IMR-90 (cell line): ENCODE results near the gene ARFGAP3. TPM values are rescaled to one million over a fixed set of nuclear protein-coding genes. Genes with fewer than 3 reads are reported as not detected.

Source experiments
- ATAC-seq: fragments of 200-7000 bp; cut with Tn5 transposase; 2 replicates; pipeline ENCODE4 v1.9.1; 2020; ENCODE audit warnings: low read depth, mild to moderate bottlenecking, moderate library complexity
- BruUV-seq: library from RNA; stranded (reverse); fragments of 400-500 nt; replicated peaks from 2 replicates; lab custom pipeline; 2021; lab: Mats Ljungman, UMichigan
- CTCF ChIA-PET: fragments of 300-600 bp; formaldehyde crosslinking; extraction: SDS; loops from one replicate; lab custom pipeline; 2021; ENCODE audit warnings: antibody characterized with exemption; lab: Yijun Ruan, JAX
- POLR2A ChIA-PET: fragments of 300-600 bp; sonication (Branson Sonifier 250); formaldehyde crosslinking; loops from one replicate; lab custom pipeline; 2022; ENCODE audit warnings: antibody characterized with exemption; ENCODE audit not compliant: unreplicated experiment; lab: Charles Lee
- DNase-seq: peaks from one replicate; pipeline ENCODE4 v3.0.0; 2013
- H2AFZ ChIP-seq: replicated peaks from 2 replicates; pipeline ENCODE3; 2013; ENCODE audit warnings: low read length, mild to moderate bottlenecking; ENCODE audit not compliant: poor library complexity
- H2AK5ac ChIP-seq: 2 replicates; pipeline ENCODE4 v1.6.1; 2013; ENCODE audit warnings: low read depth, low read length, inconsistent platforms
- H2AK9ac ChIP-seq: replicated peaks from 2 replicates; pipeline ENCODE3; 2013; ENCODE audit warnings: mild to moderate bottlenecking, low read depth, low read length, moderate library complexity; ENCODE audit not compliant: poor library complexity
- H2BK120ac ChIP-seq: 2 replicates; pipeline ENCODE4 v1.6.1; 2013; ENCODE audit warnings: low read depth, low read length, inconsistent platforms
- H2BK15ac ChIP-seq: 3 replicates; pipeline ENCODE4 v1.6.1; 2013; ENCODE audit warnings: low read depth, low read length, inconsistent platforms
- H2BK20ac ChIP-seq: 2 replicates; pipeline ENCODE4 v1.6.1; 2013; ENCODE audit warnings: low read depth, mild to moderate bottlenecking, inconsistent platforms, low read length, moderate library complexity
- H2BK5ac ChIP-seq: 2 replicates; pipeline ENCODE4 v1.6.1; 2013; ENCODE audit warnings: mild to moderate bottlenecking, low read depth, low read length, inconsistent platforms; ENCODE audit not compliant: poor library complexity, severe bottlenecking
- H3K14ac ChIP-seq: replicated peaks from 2 replicates; pipeline ENCODE4 v1.6.1; 2013; ENCODE audit warnings: low read depth, low read length, inconsistent platforms
- H3K18ac ChIP-seq: 2 replicates; pipeline ENCODE4 v1.6.1; 2013; ENCODE audit warnings: low read depth, low read length, control low read depth
- H3K23ac ChIP-seq: 2 replicates; pipeline ENCODE4 v1.6.1; 2013; ENCODE audit warnings: low read depth, low read length, inconsistent platforms
- H3K27ac ChIP-seq: 2 replicates; pipeline ENCODE4 v1.5.1; 2013; ENCODE audit warnings: mild to moderate bottlenecking, control low read depth, low read length; ENCODE audit not compliant: insufficient read depth
- H3K27me3 ChIP-seq: 2 replicates; pipeline ENCODE4 v1.6.1; 2013; ENCODE audit warnings: low read length; ENCODE audit not compliant: control insufficient read depth, insufficient read depth
- H3K36me3 ChIP-seq: 2 replicates; pipeline ENCODE4 v1.6.1; 2013; ENCODE audit warnings: low read length, mixed read lengths; ENCODE audit not compliant: control insufficient read depth, insufficient read depth
- H3K4ac ChIP-seq: 2 replicates; pipeline ENCODE4 v1.6.1; 2013; ENCODE audit warnings: low read depth, low read length, inconsistent platforms
- H3K4me1 ChIP-seq: 2 replicates; pipeline ENCODE4 v1.6.1; 2013; ENCODE audit warnings: low read length, mixed read lengths; ENCODE audit not compliant: control insufficient read depth, insufficient read depth
- H3K4me2 ChIP-seq: 2 replicates; pipeline ENCODE4 v1.6.1; 2013; ENCODE audit warnings: low read depth, mild to moderate bottlenecking, control low read depth, low read length, moderate library complexity
- H3K4me3 ChIP-seq: 2 replicates; pipeline ENCODE4 v1.5.1; 2013; ENCODE audit warnings: low read depth, mild to moderate bottlenecking, control low read depth, low read length, moderate library complexity; ENCODE audit not compliant: insufficient read depth
- H3K56ac ChIP-seq: 2 replicates; pipeline ENCODE4 v1.6.1; 2013; ENCODE audit warnings: low read length, inconsistent platforms; ENCODE audit not compliant: insufficient read depth; ENCODE audit errors: extremely low read depth
- H3K79me1 ChIP-seq, 2 experiments: 2 replicates each; pipeline ENCODE4 v1.6.1; 2013; ENCODE audit warnings: low read length in 2 of 2, inconsistent platforms in 1 of 2, low read depth in 1 of 2
- H3K9ac ChIP-seq: 2 replicates; pipeline ENCODE4 v1.6.1; 2013; ENCODE audit warnings: low read depth, low read length, control low read depth
- H3K9me1 ChIP-seq: 2 replicates; pipeline ENCODE4 v1.6.1; 2013; ENCODE audit warnings: low read length, inconsistent platforms; ENCODE audit not compliant: insufficient read depth
- H3K9me3 ChIP-seq: 2 replicates; pipeline ENCODE4 v1.6.1; 2013; ENCODE audit warnings: low read length; ENCODE audit not compliant: control insufficient read depth, insufficient read depth
- H4K20me1 ChIP-seq: 2 replicates; pipeline ENCODE4 v1.6.1; 2013; ENCODE audit warnings: low read length, inconsistent platforms; ENCODE audit not compliant: insufficient read depth
- H4K5ac ChIP-seq: 2 replicates; pipeline ENCODE4 v1.6.1; 2013; ENCODE audit warnings: mild to moderate bottlenecking, low read depth, low read length, control low read depth
- H4K8ac ChIP-seq, 2 experiments: 2 replicates each; pipeline ENCODE4 v1.6.1; 2013; ENCODE audit warnings: low read depth in 2 of 2, low read length in 2 of 2, control low read depth in 1 of 2, inconsistent platforms in 1 of 2
- H4K91ac ChIP-seq: 2 replicates; pipeline ENCODE4 v1.6.1; 2013; ENCODE audit warnings: low read depth, low read length, inconsistent platforms; ENCODE audit not compliant: insufficient read depth
- FOS ChIP-seq: fragments of 150-350 bp; IDR thresholded peaks from 2 replicates; pipeline ENCODE4 v1.6.1; 2016; ENCODE audit warnings: low read depth, low read length
- MAZ ChIP-seq: IDR thresholded peaks from 2 replicates; pipeline ENCODE4 v1.6.1; 2012; ENCODE audit warnings: low read depth, mild to moderate bottlenecking, low read length, improper control_type of control experiment, moderate library complexity, borderline replicate concordance
- MXI1 ChIP-seq: IDR thresholded peaks from 2 replicates; pipeline ENCODE4 v1.6.1; 2012; ENCODE audit warnings: low read depth, mild to moderate bottlenecking, low read length, moderate library complexity, borderline replicate concordance
- NFE2L2 ChIP-seq: fragments of 150-350 bp; IDR thresholded peaks from 2 replicates; pipeline ENCODE4 v1.6.1; 2016; ENCODE audit warnings: low read depth, mild to moderate bottlenecking, low read length
- RCOR1 ChIP-seq: IDR thresholded peaks from 2 replicates; pipeline ENCODE4 v1.6.1; 2012; ENCODE audit warnings: mild to moderate bottlenecking, low read length, improper control_type of control experiment; ENCODE audit not compliant: insufficient replicate concordance
- RFX5 ChIP-seq: IDR thresholded peaks from 2 replicates; pipeline ENCODE4 v1.8.0; 2012; ENCODE audit warnings: low read depth, mild to moderate bottlenecking, low read length, moderate library complexity
- USF2 ChIP-seq: fragments of 150-350 bp; IDR thresholded peaks from 2 replicates; pipeline ENCODE4 v1.6.1; 2017; ENCODE audit warnings: mild to moderate bottlenecking, antibody characterized with exemption, low read length, low read depth
- WGBS, 2 experiments: methylation state at CpG; one replicate each; pipeline versions ENCODE4 v1.1.5 to v1.1.7; 2013; ENCODE audit warnings: missing lambda C conversion rate in 2 of 2; ENCODE audit not compliant: insufficient read length in 1 of 2; ENCODE audit errors: extremely low coverage in 2 of 2; 5-methylcytosine and 5-hydroxymethylcytosine counted together
- dilution Hi-C: fragments of 300-500 bp; cut with HindIII; formaldehyde crosslinking; loops from one replicate; pipeline ENCODE4 v1.14.3; 2018; ENCODE audit warnings: low sequenced_read_pairs; ENCODE audit not compliant: unreplicated experiment
- in situ Hi-C: fragments of 300-500 bp; cut with MboI; formaldehyde crosslinking; loops from 3 replicates; pipeline ENCODE4 v1.14.3; 2019; ENCODE audit warnings: low sequenced_read_pairs, inconsistent platforms, mixed read lengths
- intact Hi-C: fragments of 100-400 bp; cut with micrococcal nuclease; formaldehyde crosslinking; loops from 2 replicates; pipeline ENCODE4 v1.10.0; 2022
- polyA plus RNA-seq, 3 experiments: library from polyadenylated mRNA; depleted of rRNA; stranded (reverse); fragments of >200 nt; gene quantifications; 2 replicates each; pipeline ENCODE4 v1.2.3, GENCODE V29; 2012; ENCODE audit warnings: low replicate concordance in 1 of 3
- total RNA-seq: library from RNA; depleted of rRNA; stranded (reverse); fragments of >200 nt; gene quantifications from 2 replicates; pipeline ENCODE4 v1.2.3, GENCODE V29; 2012

Gene ARFGAP3
- total and polyA plus RNA-seq, 2 of the 4 experiments (the other 2 are of a cell fraction): 50.0 to 70.1 TPM

- dilution Hi-C loops (no loop called here), intact Hi-C loops (no loop called here), in situ Hi-C loops (no loop called here)
- H2BK15ac ChIP-seq: no peak overlapping the region
- no peak overlapping the region for H3K4ac ChIP-seq
- H3K18ac ChIP-seq: no peak overlapping the region
- no peak overlapping the region for H3K4me3 ChIP-seq
- H3K4me2 ChIP-seq: no peak overlapping the region
- WGBS, 2 experiments: 100% methylated on average over 1 of the region's 5 CpGs; no CpG with 5 or more reads in 1 of the 2 experiments
- H3K9me1 ChIP-seq: peaks cover 43% of the 10 kb centered on the region
- H3K56ac ChIP-seq: no peak overlapping the region
- peak overlapping the region; percentile 6 for H2AK9ac ChIP-seq
- H2AFZ ChIP-seq: peak overlapping the region; percentile 15
- no peaks in the 10 kb centered on the region for H3K9me3 ChIP-seq
- H3K79me1 ChIP-seq: peaks cover 62 to 98% of the 10 kb centered on the region in 2 experiments
- H3K4me1 ChIP-seq: peaks cover 18% of the 10 kb centered on the region
- ChIA-PET CTCF (no interaction called here), POLR2A (no interaction called here)
- no peak overlapping the region for H3K14ac ChIP-seq
- H4K5ac ChIP-seq: no peak overlapping the region
- no peak overlapping the region for H2BK5ac ChIP-seq
- H3K27me3 ChIP-seq: no peaks in the 10 kb centered on the region
- no peak overlapping the region for H3K9ac ChIP-seq
- peaks cover 21% of the 10 kb centered on the region for H3K36me3 ChIP-seq
- H2BK120ac ChIP-seq: no peak overlapping the region
- no TSS peak for BruUV-seq
- H4K20me1 ChIP-seq: peaks cover 84% of the 10 kb centered on the region
- H3K27ac ChIP-seq: no peak overlapping the region
- DNase-seq (no peak), ATAC-seq (no peak)
- TF ChIP-seq NFE2L2: no peak
- no peak for TF ChIP-seq RCOR1
- TF ChIP-seq USF2: no peak
- TF ChIP-seq MAZ: no peak
- TF ChIP-seq FOS: no peak
- no peak for TF ChIP-seq RFX5
- TF ChIP-seq MXI1: no peak
- H4K91ac ChIP-seq: no peak overlapping the region
- H3K23ac ChIP-seq: no peak overlapping the region
- peak overlapping the region; percentile 8; the same call in 1 of the 2 replicates for H2AK5ac ChIP-seq
- no peak overlapping the region for H2BK20ac ChIP-seq
- H4K8ac ChIP-seq: no peak overlapping the region
Measured at GRCh38 chr22:42905702-42906183, 48.7 kb upstream of the ARFGAP3 start.
